ENCODE measurements around the gene KLK2.
"Not testable (repeated sequence)": the region's sequence is repeated elsewhere in the genome, so short reads cannot be mapped to it uniquely, and the experiment has no call there.

Gene KLK2

GRCh38 chr19:50893047-50893736 lies 20.0 kb downstream of the KLK2 start:
- FAIRE-seq (no peak), DNase-seq (ENCODE audit: low spot score) (no peak)

GRCh38 chr19:50894478-50895356 lies 21.5 kb downstream of the KLK2 start:
- FAIRE-seq = no peak
- DNase-seq (ENCODE audit: low spot score) = no peak

- FAIRE-seq; DNase-seq (ENCODE audit: low spot score): not testable (repeated sequence)
Observed at GRCh38 chr19:50896089-50896590, 22.9 kb downstream of the KLK2 start.

- FAIRE-seq (peak; percentile 99), DNase-seq (ENCODE audit: low spot score) (peak; percentile 82)
Observed at GRCh38 chr19:50896591-50897190, 23.5 kb downstream of the KLK2 start.

- no peak for FAIRE-seq
Observed at GRCh38 chr19:50897191-50897607, 24.0 kb downstream of the KLK2 start.

GRCh38 chr19:50897612-50898011 lies 24.4 kb downstream of the KLK2 start:
- FAIRE-seq = peak; percentile 5
- no peak for DNase-seq (ENCODE audit: low spot score)

More at GRCh38 chr19:50897191-50897607, 24.0 kb downstream of the KLK2 start:
- no peak for DNase-seq (ENCODE audit: low spot score)

- FAIRE-seq (no peak), DNase-seq (ENCODE audit: low spot score) (no peak)
Observed at GRCh38 chr19:50898018-50898417, 24.8 kb downstream of the KLK2 start.

- FAIRE-seq (no peak), DNase-seq (ENCODE audit: low spot score) (no peak)
Observed at GRCh38 chr19:50899569-50899968, 26.3 kb downstream of the KLK2 start.

- FAIRE-seq (no peak), DNase-seq (ENCODE audit: low spot score) (no peak)
Observed at GRCh38 chr19:50902640-50903039, 29.4 kb downstream of the KLK2 start.

- FAIRE-seq = no peak
- no peak for DNase-seq (ENCODE audit: low spot score)
Observed at GRCh38 chr19:50906217-50906616, 33.0 kb downstream of the KLK2 start.

GRCh38 chr19:50908336-50908735 lies 35.1 kb downstream of the KLK2 start:
- DNase-seq (ENCODE audit: low spot score) (no peak), FAIRE-seq (no peak)

GRCh38 chr19:50909240-50910070 lies 36.2 kb downstream of the KLK2 start:
- no peak for FAIRE-seq
- no peak for DNase-seq (ENCODE audit: low spot score)

- FAIRE-seq = no peak
Observed at GRCh38 chr19:50910722-50911121, 37.5 kb downstream of the KLK2 start.

GRCh38 chr19:50911206-50912101 lies 38.2 kb downstream of the KLK2 start, which contains the start of gene KLK4:
Gene KLK4 (minus strand): TSS chr19:50911395. CDS start chr19:50910738, 657 bp downstream.
- DNase-seq (ENCODE audit: low spot score) = no peak
- FAIRE-seq = no peak

More at GRCh38 chr19:50910722-50911121, 37.5 kb downstream of the KLK2 start:
- no peak for DNase-seq (ENCODE audit: low spot score)

- no peak for DNase-seq (ENCODE audit: low spot score)
- FAIRE-seq = no peak
Observed at GRCh38 chr19:50912102-50912599, 38.9 kb downstream of the KLK2 start.

- FAIRE-seq = no peak
- DNase-seq (ENCODE audit: low spot score) = peak; percentile 57
Observed at GRCh38 chr19:50912727-50913716, 39.8 kb downstream of the KLK2 start.

GRCh38 chr19:50916069-50916468 lies 42.8 kb downstream of the KLK2 start:
- FAIRE-seq = no peak

More at GRCh38 chr19:50916069-50916468, 42.8 kb downstream of the KLK2 start:
- no peak for DNase-seq (ENCODE audit: low spot score)

Measured in urothelium cell line (cell line).